Kidney (tissue), 14 donors: ENCODE data around the gene CCDC157. TPM values are rescaled to one million over a fixed set of nuclear protein-coding genes. Genes with fewer than 3 reads are reported as not detected.

Source experiments
- DNase-seq, 5 donors: peaks; one replicate each; pipeline ENCODE4 v3.0.0-alpha.2; 2013 to 2020
- FAIRE-seq: peaks from 2 replicates; lab custom pipeline; 2012; peaks lifted over from hg19 to GRCh38; lab: Jason Lieb, UNC
- H3K27ac ChIP-seq, 2 donors: one replicate each; pipeline ENCODE4 v1.7.0; 2013; ENCODE audit warnings: low read depth in 2 of 2, low read length in 2 of 2, inconsistent platforms in 1 of 2
- H3K27me3 ChIP-seq: one replicate; pipeline ENCODE4 v1.7.1; 2013; ENCODE audit warnings: low read length, inconsistent platforms; ENCODE audit not compliant: control insufficient read depth, insufficient read depth
- H3K36me3 ChIP-seq, 3 donors: one replicate each; pipeline versions ENCODE4 v1.7.0 to v1.7.1; 2013; ENCODE audit warnings: low read length in 3 of 3, control low read depth in 1 of 3, inconsistent platforms in 1 of 3; ENCODE audit not compliant: insufficient read depth in 3 of 3, control insufficient read depth in 2 of 3
- H3K4me1 ChIP-seq, 3 donors: one replicate each; pipeline versions ENCODE4 v1.7.0 to v1.7.1; 2013; ENCODE audit warnings: low read length in 3 of 3, inconsistent platforms in 1 of 3, low read depth in 1 of 3; ENCODE audit not compliant: control insufficient read depth in 2 of 3, insufficient read depth in 2 of 3
- H3K4me3 ChIP-seq, 3 donors: one replicate each; pipeline versions ENCODE4 v1.7.0 to v1.8.1; 2013; ENCODE audit warnings: low read length in 3 of 3, control low read depth in 1 of 3, inconsistent platforms in 1 of 3
- H3K9ac ChIP-seq, 3 donors: one replicate each; pipeline versions ENCODE4 v1.7.0 to v1.7.1; 2013; ENCODE audit warnings: low read length in 3 of 3, control low read depth in 1 of 3, inconsistent platforms in 1 of 3
- H3K9me3 ChIP-seq, 3 donors: one replicate each; pipeline versions ENCODE4 v1.7.0 to v1.7.1; 2013; ENCODE audit warnings: low read length in 3 of 3, control low read depth in 1 of 3, inconsistent platforms in 1 of 3; ENCODE audit not compliant: control insufficient read depth in 2 of 3, insufficient read depth in 1 of 3
- intact Hi-C: fragments of 100-400 bp; cut with DNase I; formaldehyde crosslinking; loops from one replicate; pipeline ENCODE4 v1.11.1; 2022
- polyA plus RNA-seq: library from polyadenylated mRNA; stranded (reverse); fragments of 350-450 nt; fragmentation: Illumina TruSeq; extraction: RNeasy Lipid Tissue Mini Kit (QIAGEN cat#74804); gene quantifications from one replicate; pipeline ENCODE4 v1.2.3, GENCODE V29; 2014; ENCODE audit warnings: low read depth, low replicate concordance; ENCODE audit not compliant: insufficient read depth
- total RNA-seq: library from RNA; stranded (reverse); fragmentation: NEBNext Ultra II Directional; extraction: Animal tissue kit (Norgen Biotek cat#: 25700); gene quantifications from one replicate; pipeline ENCODE4 v1.2.1, GENCODE V29; 2021
- TF ChIP-seq, protein P1 (sequence below): IDR thresholded peaks from 3 replicates; pipeline ENCODE4 v1.5.1; 2012; ENCODE audit warnings: mild to moderate bottlenecking, moderate library complexity, borderline replicate concordance; ENCODE audit not compliant: insufficient read depth; ENCODE audit errors: extremely low read depth
- donor health status: control.
- donor health status: control.
- donor health status: control.
- donor health status: control.
- donor health status: control.
- donor health status: DM: yes; HTN: yes; CAD: no.
- donor health status: Normal renal cell carcinoma (clear cell type).

CCDC157 gene
- total and polyA plus RNA-seq, 2 donors from 2014 or later, result 5.1 to 6.0 TPM

DNA sequence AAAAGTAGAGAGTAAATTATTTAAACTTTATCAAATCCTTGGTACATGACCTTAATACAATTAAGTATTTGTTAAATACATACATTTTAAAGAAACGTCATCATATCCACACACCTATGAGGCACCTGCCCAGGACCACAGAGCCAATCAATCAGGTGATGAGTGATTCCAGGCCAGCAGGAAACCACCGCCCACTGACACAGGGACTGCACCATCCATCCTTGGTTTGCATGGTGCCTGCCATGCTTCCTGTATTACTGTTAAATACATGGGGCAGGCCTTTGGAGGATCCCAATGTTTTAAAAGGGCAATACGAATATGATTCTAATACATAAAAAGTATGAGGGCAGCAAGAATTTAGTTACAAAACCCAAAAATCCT, 23.1 kb upstream of the CCDC157 start:
- no peak overlapping the region for H3K9ac ChIP-seq
- no peaks in the 10 kb centered on the region for H3K27me3 ChIP-seq
- H3K9me3 ChIP-seq, result no peaks in the 10 kb centered on the region
- H3K4me3 ChIP-seq, result no peak overlapping the region
- FAIRE-seq (no peak), DNase-seq (no peak)
- no peaks in the 10 kb centered on the region for H3K4me1 ChIP-seq
- TF ChIP-seq, protein P1, sequence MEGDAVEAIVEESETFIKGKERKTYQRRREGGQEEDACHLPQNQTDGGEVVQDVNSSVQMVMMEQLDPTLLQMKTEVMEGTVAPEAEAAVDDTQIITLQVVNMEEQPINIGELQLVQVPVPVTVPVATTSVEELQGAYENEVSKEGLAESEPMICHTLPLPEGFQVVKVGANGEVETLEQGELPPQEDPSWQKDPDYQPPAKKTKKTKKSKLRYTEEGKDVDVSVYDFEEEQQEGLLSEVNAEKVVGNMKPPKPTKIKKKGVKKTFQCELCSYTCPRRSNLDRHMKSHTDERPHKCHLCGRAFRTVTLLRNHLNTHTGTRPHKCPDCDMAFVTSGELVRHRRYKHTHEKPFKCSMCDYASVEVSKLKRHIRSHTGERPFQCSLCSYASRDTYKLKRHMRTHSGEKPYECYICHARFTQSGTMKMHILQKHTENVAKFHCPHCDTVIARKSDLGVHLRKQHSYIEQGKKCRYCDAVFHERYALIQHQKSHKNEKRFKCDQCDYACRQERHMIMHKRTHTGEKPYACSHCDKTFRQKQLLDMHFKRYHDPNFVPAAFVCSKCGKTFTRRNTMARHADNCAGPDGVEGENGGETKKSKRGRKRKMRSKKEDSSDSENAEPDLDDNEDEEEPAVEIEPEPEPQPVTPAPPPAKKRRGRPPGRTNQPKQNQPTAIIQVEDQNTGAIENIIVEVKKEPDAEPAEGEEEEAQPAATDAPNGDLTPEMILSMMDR, result no peak
- intact Hi-C loops, result no loop called here
- H3K36me3 ChIP-seq, result peaks cover 12 to 61% (median 53%) of the 10 kb centered on the region in 3 donors
- H3K27ac ChIP-seq, result no peak overlapping the region

DNA sequence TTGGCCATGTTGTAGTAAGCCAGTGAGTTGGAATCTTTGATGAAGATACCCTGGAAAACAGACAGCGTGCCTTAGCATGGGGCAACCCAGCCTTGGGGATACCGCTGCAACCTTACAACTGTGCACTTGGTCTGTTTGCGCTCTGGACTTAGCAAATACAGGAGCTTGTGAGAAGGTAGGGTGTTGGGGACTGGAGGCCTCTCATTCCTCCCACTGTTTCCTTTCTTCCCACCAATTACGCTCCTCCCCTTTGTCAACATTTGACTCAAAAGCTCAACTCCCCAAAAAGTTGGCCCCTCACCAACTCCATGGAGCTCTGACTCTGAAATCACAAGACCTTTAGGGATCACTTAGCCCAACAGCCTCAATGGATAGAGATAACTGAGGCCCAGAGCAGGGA, 22.2 kb upstream of the CCDC157 start:
- Histone ChIP-seq H3K27ac (no peak overlapping the region), H3K9me3 (no peaks in the 10 kb centered on the region), H3K27me3 (no peaks in the 10 kb centered on the region), H3K36me3 (peaks cover 12 to 71% (median 62%) of the 10 kb centered on the region in 3 donors), H3K4me3 (no peak overlapping the region), H3K9ac (no peak overlapping the region), H3K4me1 (no peaks in the 10 kb centered on the region)
- no peak for FAIRE-seq
- intact Hi-C loops, result no loop called here
- no peak for DNase-seq
- TF ChIP-seq, protein P1, result no peak

DNA sequence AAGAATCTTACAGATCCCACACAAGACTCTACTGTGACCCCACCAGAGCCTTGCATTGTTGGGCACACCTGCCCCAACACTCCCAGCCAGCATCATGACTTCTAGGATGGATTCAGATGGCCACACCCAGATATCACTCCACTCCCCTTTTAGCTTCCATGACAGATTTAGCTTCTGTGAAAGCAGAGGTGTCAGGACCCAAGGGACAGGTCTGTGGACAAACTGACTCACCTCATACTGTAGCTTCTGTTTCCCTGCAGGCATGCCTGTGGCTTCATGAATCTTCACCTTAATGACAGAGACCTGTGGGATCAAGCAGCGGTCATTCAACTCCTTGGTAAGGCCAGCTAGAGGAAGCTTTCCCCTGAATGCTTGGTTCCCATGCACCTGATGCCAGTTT, 21.6 kb upstream of the CCDC157 start:
- H3K27ac ChIP-seq, result no peak overlapping the region
- TF ChIP-seq, protein P1, result no peak
- H3K4me1 ChIP-seq, result no peaks in the 10 kb centered on the region
- H3K4me3 ChIP-seq, result no peak overlapping the region
- FAIRE-seq, result no peak
- H3K9me3 ChIP-seq, result no peaks in the 10 kb centered on the region
- DNase-seq, result no peak
- H3K27me3 ChIP-seq, result no peaks in the 10 kb centered on the region
- H3K36me3 ChIP-seq, result peaks cover 12 to 77% (median 68%) of the 10 kb centered on the region in 3 donors
- no peak overlapping the region for H3K9ac ChIP-seq
- intact Hi-C loops, result no loop called here

DNA sequence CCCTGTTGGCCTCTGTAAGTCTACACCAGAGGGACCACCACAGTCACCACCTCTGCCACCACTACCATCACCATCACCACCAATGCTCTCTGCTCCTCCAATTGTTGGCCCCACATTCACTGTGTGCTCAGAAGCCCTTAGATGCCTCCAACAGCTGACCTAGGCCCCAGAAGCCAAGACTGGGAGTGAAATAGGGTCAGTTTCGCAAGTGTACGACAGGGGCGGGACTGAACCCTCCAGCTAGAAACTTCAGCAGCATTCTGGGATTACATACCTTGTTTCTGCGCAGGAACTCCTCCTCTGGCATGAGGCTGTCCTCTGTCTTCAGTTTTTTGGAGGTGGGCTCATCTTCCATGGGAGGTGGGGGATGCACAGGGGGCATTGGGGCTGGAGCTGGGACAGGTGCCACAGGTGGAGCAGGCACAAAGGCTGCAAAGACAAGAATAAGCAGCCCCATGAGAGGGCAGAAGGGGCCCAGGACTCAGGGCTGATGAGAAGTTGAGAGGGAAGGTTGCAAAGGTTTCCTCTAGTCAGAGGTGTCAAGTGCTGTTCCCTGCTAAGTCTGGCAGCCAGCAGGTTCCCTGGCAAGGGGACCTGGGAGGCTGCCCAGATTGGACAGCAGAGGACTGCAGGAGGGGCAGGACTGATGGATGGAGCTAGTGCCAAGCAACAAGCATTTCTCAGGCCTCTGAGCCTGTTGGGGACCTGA, 19.9 kb upstream of the CCDC157 start:
- Histone ChIP-seq H3K4me3 (no peak overlapping the region), H3K27me3 (no peaks in the 10 kb centered on the region), H3K9ac (no peak overlapping the region), H3K4me1 (no peaks in the 10 kb centered on the region), H3K9me3 (no peaks in the 10 kb centered on the region), H3K36me3 (peaks cover 13 to 86% (median 80%) of the 10 kb centered on the region in 3 donors), H3K27ac (no peak overlapping the region)
- no peak for DNase-seq
- intact Hi-C loops, result no loop called here
- no peak for FAIRE-seq
- TF ChIP-seq, protein P1, result no peak
